Pancreas (tissue), 10 donors: ENCODE data around the gene HNRNPL. TPM values are rescaled to one million over a fixed set of nuclear protein-coding genes. Genes with fewer than 3 reads are reported as not detected.

ENCODE experiments used
- ATAC-seq, 4 donors: fragments of 200-7000 bp; cut with Tn5 transposase; one replicate each; pipeline versions ENCODE4 v1.8.0 to v1.9.1; 2020; ENCODE audit warnings: mild to moderate bottlenecking in 4 of 4, moderate library complexity in 4 of 4
- DNase-seq, 6 donors: peaks; one replicate each; pipeline ENCODE4 v3.0.0-alpha.2; 2020
- FAIRE-seq: peaks from 2 replicates; lab custom pipeline; 2012; peaks lifted over from hg19 to GRCh38; lab: Jason Lieb, UNC
- H3K27ac ChIP-seq, 4 donors: fragments of 200-600 bp; sonication (generic); 1 replicate in 3 of 4; 2 replicates in 1 of 4; pipeline versions ENCODE4 v1.5.0 to v1.8.0; 2020
- H3K27me3 ChIP-seq, 4 donors: fragments of 200-600 bp; one replicate each; pipeline ENCODE4 v1.8.0; 2021
- H3K36me3 ChIP-seq, 3 donors: fragments of 200-600 bp; sonication (generic) in 1 of 3; one replicate each; pipeline versions ENCODE4 v1.5.0 to v1.8.0; 2020 to 2021
- H3K4me1 ChIP-seq, 3 donors: fragments of 200-600 bp; one replicate each; pipeline ENCODE4 v1.8.0; 2021
- H3K4me3 ChIP-seq, 4 donors: fragments of 200-600 bp; sonication (generic) in 2 of 4; one replicate each; pipeline versions ENCODE4 v1.5.0 to v1.8.0; 2020 to 2021
- H3K9me3 ChIP-seq, 4 donors: fragments of 200-600 bp; one replicate each; pipeline ENCODE4 v1.8.0; 2021
- WGBS, 2 donors: extraction: QIAGEN DNeasy Blood & Tissue Kit; methylation state at CpG; one replicate each; pipeline ENCODE4 v1.1.7; 2013; 5-methylcytosine and 5-hydroxymethylcytosine counted together
- intact Hi-C, 3 donors: fragments of 100-400 bp; cut with DNase I; formaldehyde crosslinking; loops; one replicate each; pipeline versions ENCODE4 v1.11.1 to v1.14.2; 2022
- polyA plus RNA-seq, 2 donors: library from polyadenylated mRNA; stranded (reverse); fragments of 200-250 nt; gene quantifications; one replicate each; pipeline ENCODE4 v1.2.3, GENCODE V29; 2013
- total RNA-seq, 6 donors: library from RNA; stranded (reverse); fragmentation: NEBNext Ultra II Directional in 4 of 6; extraction: Animal tissue kit (Norgen Biotek cat#: 25700) in 4 of 6; gene quantifications; one replicate each; pipeline versions ENCODE4 v1.2.1 to v1.2.4, GENCODE V29; 2021 to 2023
- TF ChIP-seq, protein P1 (sequence below), 4 donors: fragments of 200-600 bp; sonication (generic) in 3 of 4; IDR thresholded peaks; one replicate each; pipeline versions ENCODE4 v1.5.0 to v1.8.0; 2021; ENCODE audit warnings: antibody characterized with exemption in 4 of 4
- donor health status: healthy with polysubstance abuse.
- donor health status: DM: no; HTN: no; CAD: no; lungs with moderate emphysema.
- donor health status: DM: no; HTN: no; CAD: no.
- donor health status: control.
- donor health status: control.
- donor health status: Bipolar disorder and iron deficiency.
- donor health status: DM: yes; HTN: yes; CAD: no.
- donor health status: DM: no; HTN: no; CAD: no.
- donor health status: DM: no; HTN: no; CAD: no.
- donor health status: DM: yes; HTN: yes; CAD: no.

HNRNPL gene
- total and polyA plus RNA-seq, 8 donors, result 89.2 to 161 (median 127) TPM

- Histone ChIP-seq H3K27me3 (no peaks in the 10 kb centered on the region), H3K4me1 (peaks cover 0 to 4% (median 0%) of the 10 kb centered on the region in 3 donors), H3K4me3 (no peak overlapping the region), H3K36me3 (no peaks in the 10 kb centered on the region), H3K27ac (no peak overlapping the region), H3K9me3 (no peaks in the 10 kb centered on the region)
- intact Hi-C loops, result no loop called here
- TF ChIP-seq, protein P1, sequence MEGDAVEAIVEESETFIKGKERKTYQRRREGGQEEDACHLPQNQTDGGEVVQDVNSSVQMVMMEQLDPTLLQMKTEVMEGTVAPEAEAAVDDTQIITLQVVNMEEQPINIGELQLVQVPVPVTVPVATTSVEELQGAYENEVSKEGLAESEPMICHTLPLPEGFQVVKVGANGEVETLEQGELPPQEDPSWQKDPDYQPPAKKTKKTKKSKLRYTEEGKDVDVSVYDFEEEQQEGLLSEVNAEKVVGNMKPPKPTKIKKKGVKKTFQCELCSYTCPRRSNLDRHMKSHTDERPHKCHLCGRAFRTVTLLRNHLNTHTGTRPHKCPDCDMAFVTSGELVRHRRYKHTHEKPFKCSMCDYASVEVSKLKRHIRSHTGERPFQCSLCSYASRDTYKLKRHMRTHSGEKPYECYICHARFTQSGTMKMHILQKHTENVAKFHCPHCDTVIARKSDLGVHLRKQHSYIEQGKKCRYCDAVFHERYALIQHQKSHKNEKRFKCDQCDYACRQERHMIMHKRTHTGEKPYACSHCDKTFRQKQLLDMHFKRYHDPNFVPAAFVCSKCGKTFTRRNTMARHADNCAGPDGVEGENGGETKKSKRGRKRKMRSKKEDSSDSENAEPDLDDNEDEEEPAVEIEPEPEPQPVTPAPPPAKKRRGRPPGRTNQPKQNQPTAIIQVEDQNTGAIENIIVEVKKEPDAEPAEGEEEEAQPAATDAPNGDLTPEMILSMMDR (IDR thresholded peaks at IDR 0.05), result no peak
- ATAC-seq (no peak), DNase-seq (no peak), FAIRE-seq (no peak)
- 82 to 85% methylated on average over 11 of the region's 11 CpGs for WGBS, 2 donors
These were observed 63.1 kb downstream of the HNRNPL start for GRCh38 chr19:38786572-38787265.

Other genes starting within 250 kb of the HNRNPL start
- gene MAP4K1, start 232.0 kb downstream of the HNRNPL start, total RNA-seq, result 1 to 10 TPM in 5 of 6 donors, under 1 TPM in 1; 0.79 to 3.8 (median 2.6) TPM
- 10 to 100 TPM in 1 of 2 donors, 1 to 10 TPM in 1; 2.6 to 43.4 TPM for gene MAP4K1, start 232.0 kb downstream of the HNRNPL start, polyA plus RNA-seq
- gene EIF3K, start 230.8 kb downstream of the HNRNPL start, total RNA-seq, result 100 to 1,000 TPM in 5 of 6 donors, 10 to 100 TPM in 1; 93.5 to 140 (median 131) TPM
- gene EIF3K, start 230.8 kb downstream of the HNRNPL start, polyA plus RNA-seq, result 100 to 1,000 TPM; 107 to 162 TPM
- gene ACTN4, start 202.3 kb downstream of the HNRNPL start, total RNA-seq, result 100 to 1,000 TPM; 137 to 284 (median 189) TPM
- 100 to 1,000 TPM in 1 of 2 donors, 10 to 100 TPM in 1; 98.2 to 195 TPM for gene ACTN4, start 202.3 kb downstream of the HNRNPL start, polyA plus RNA-seq
- gene CAPN12, start 105.5 kb downstream of the HNRNPL start, total RNA-seq, result 1 to 10 TPM; 2.3 to 8.8 (median 7.1) TPM
- 10 to 100 TPM; 40.4 to 46.3 TPM for gene CAPN12, start 105.5 kb downstream of the HNRNPL start, polyA plus RNA-seq
- gene LGALS7, start 76.5 kb downstream of the HNRNPL start, total RNA-seq, result not detected
- gene LGALS7, start 76.5 kb downstream of the HNRNPL start, polyA plus RNA-seq, result not detected
- not detected for gene LGALS7B, start 60.8 kb downstream of the HNRNPL start, total RNA-seq
- under 1 TPM in 1 of 2 donors, not detected in 1; 0.38 TPM for gene LGALS7B, start 60.8 kb downstream of the HNRNPL start, polyA plus RNA-seq
- gene LGALS4, start 37.0 kb downstream of the HNRNPL start, total RNA-seq, result 10 to 100 TPM; 14.2 to 87.7 (median 63.7) TPM
- gene LGALS4, start 37.0 kb downstream of the HNRNPL start, polyA plus RNA-seq, result 100 to 1,000 TPM in 1 of 2 donors, 10 to 100 TPM in 1; 80.9 to 135 TPM
- 100 to 1,000 TPM in 1 of 6 donors, 10 to 100 TPM in 5; 70.7 to 126 (median 92.5) TPM for gene ECH1, start 18.2 kb downstream of the HNRNPL start, total RNA-seq
- gene ECH1, start 18.2 kb downstream of the HNRNPL start, polyA plus RNA-seq, result 100 to 1,000 TPM; 112 to 197 TPM
- gene RINL, start 28.3 kb upstream of the HNRNPL start, total RNA-seq, result 10 to 100 TPM in 4 of 6 donors, 1 to 10 TPM in 2; 6.5 to 16.9 (median 10.5) TPM
- 10 to 100 TPM; 17.6 to 26.2 TPM for gene RINL, start 28.3 kb upstream of the HNRNPL start, polyA plus RNA-seq
- 10 to 100 TPM; 16.2 to 27.0 (median 19.0) TPM for gene SIRT2, start 49.6 kb upstream of the HNRNPL start, total RNA-seq
- 10 to 100 TPM; 33.5 to 44.4 TPM for gene SIRT2, start 49.6 kb upstream of the HNRNPL start, polyA plus RNA-seq
- gene NFKBIB, start 50.0 kb upstream of the HNRNPL start, total RNA-seq, result 10 to 100 TPM in 2 of 6 donors, 1 to 10 TPM in 4; 6.8 to 14.3 (median 9.3) TPM
- gene NFKBIB, start 50.0 kb upstream of the HNRNPL start, polyA plus RNA-seq, result 10 to 100 TPM; 12.3 to 26.8 TPM
- gene CCER2, start 62.2 kb upstream of the HNRNPL start, total RNA-seq, result under 1 TPM in 5 of 6 donors, not detected in 1; 0.17 to 0.22 (median 0.19) TPM
- 1 to 10 TPM; 1.2 to 3.3 TPM for gene CCER2, start 62.2 kb upstream of the HNRNPL start, polyA plus RNA-seq
- gene SARS2, start 80.8 kb upstream of the HNRNPL start, total RNA-seq, result 10 to 100 TPM in 5 of 6 donors, 1 to 10 TPM in 1; 8.8 to 21.8 (median 14.0) TPM
- gene SARS2, start 80.8 kb upstream of the HNRNPL start, polyA plus RNA-seq, result 10 to 100 TPM; 73.2 to 80.6 TPM
- gene MRPS12, start 81.0 kb upstream of the HNRNPL start, total RNA-seq, result 10 to 100 TPM in 5 of 6 donors, 1 to 10 TPM in 1; 9.8 to 17.5 (median 14.0) TPM
- gene MRPS12, start 81.0 kb upstream of the HNRNPL start, polyA plus RNA-seq, result 10 to 100 TPM; 13.8 to 19.5 TPM
- gene FBXO17, start 125.8 kb upstream of the HNRNPL start, total RNA-seq, result 10 to 100 TPM in 1 of 6 donors, 1 to 10 TPM in 5; 5.8 to 10.1 (median 7.4) TPM
- 10 to 100 TPM; 11.8 to 13.8 TPM for gene FBXO17, start 125.8 kb upstream of the HNRNPL start, polyA plus RNA-seq
- gene FBXO27, start 182.6 kb upstream of the HNRNPL start, total RNA-seq, result 1 to 10 TPM; 2.2 to 5.5 (median 4.3) TPM
- 1 to 10 TPM; 1.0 to 2.6 TPM for gene FBXO27, start 182.6 kb upstream of the HNRNPL start, polyA plus RNA-seq
- gene ACP7, start 234.4 kb upstream of the HNRNPL start, total RNA-seq, result under 1 TPM in 1 of 6 donors, not detected in 5; 0.09 TPM
- gene ACP7, start 234.4 kb upstream of the HNRNPL start, polyA plus RNA-seq, result under 1 TPM; 0.11 to 0.42 TPM